Measurements from ENCODE around the gene MAU2. TPM values are rescaled to one million over a fixed set of nuclear protein-coding genes. Genes with fewer than 3 reads are reported as not detected.

MAU2 gene
- total and polyA plus RNA-seq, 3 donors from 2014 or later, result 77.2 to 151 (median 143) TPM

DNA sequence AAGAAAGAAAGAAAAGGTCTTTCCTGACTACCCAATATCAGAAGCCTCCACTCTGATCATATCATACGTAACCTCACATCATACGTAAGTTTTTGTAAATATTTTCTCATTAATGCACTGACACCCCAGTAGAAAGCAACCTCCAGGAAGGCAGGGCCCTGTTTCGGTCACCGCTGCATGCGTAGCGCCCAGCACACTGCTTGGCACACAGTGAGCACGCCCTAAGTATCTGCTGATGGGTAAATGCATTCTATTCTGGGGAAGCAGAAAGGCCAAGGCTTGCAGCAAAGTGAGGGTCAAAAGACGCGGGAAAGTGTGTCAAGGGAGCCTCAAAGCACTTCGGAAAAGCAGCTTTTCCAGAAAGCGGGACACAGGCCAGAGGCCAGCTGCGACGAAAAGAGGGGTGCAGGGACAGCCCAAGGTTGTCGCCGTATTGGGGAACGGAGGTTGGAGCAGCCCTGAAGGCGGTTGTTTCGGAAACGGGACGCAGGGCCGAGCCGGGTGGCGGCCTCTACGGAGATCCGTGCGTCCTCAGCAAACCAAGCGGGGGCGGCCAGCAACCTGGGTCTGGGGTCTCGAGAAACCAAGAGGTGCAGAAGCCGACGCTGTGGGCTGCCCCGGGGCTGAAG is 783 bp upstream of the MAU2 start:
- Histone ChIP-seq H3K4me1 (peaks cover 19% of the 10 kb centered on the region), H3K36me3 (ENCODE audit: low read depth, missing control alignments) (no peaks in the 10 kb centered on the region), H3K27ac (peak overlapping the region; percentile 90 to 95), H3K27me3 (no peaks in the 10 kb centered on the region), H3K9me3 (no peaks in the 10 kb centered on the region), H3K4me3 (peak overlapping the region; percentile 98 to 99)
- no peak for TF ChIP-seq POLR2A (IDR thresholded peaks at IDR 0.05)
- TF ChIP-seq, protein P1, sequence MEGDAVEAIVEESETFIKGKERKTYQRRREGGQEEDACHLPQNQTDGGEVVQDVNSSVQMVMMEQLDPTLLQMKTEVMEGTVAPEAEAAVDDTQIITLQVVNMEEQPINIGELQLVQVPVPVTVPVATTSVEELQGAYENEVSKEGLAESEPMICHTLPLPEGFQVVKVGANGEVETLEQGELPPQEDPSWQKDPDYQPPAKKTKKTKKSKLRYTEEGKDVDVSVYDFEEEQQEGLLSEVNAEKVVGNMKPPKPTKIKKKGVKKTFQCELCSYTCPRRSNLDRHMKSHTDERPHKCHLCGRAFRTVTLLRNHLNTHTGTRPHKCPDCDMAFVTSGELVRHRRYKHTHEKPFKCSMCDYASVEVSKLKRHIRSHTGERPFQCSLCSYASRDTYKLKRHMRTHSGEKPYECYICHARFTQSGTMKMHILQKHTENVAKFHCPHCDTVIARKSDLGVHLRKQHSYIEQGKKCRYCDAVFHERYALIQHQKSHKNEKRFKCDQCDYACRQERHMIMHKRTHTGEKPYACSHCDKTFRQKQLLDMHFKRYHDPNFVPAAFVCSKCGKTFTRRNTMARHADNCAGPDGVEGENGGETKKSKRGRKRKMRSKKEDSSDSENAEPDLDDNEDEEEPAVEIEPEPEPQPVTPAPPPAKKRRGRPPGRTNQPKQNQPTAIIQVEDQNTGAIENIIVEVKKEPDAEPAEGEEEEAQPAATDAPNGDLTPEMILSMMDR (IDR thresholded peaks at IDR 0.05), result no peak
- intact Hi-C loops (cut with DNase I; ENCODE audit: low total_unique reads), result no loop called here
- WGBS, 2 donors, result 1 to 3% methylated on average over 30 of the region's 32 CpGs
- no peak for DNase-seq

DNA sequence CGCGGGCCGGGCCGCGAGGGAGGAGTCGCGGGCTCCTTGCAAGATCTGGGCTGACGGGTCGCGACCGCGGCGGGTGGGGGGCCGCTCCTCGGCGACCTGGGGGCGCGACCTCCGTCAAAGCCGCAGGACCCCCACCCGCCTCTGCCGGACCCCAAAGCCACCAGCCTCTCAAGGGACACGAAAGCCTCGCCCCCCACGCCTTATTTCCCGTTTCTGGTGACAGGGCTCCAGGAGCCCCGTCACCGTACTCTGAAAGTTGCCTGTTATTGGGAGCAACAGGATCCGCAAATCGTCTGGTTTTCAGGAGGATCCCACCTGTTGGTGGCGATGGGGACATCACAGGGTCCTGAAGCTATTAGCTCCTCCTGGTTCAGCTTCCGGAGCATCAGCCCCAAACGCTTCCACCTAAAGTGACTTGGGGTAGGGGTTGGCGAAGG is 530 bp downstream of the MAU2 start:
- H3K36me3 ChIP-seq (ENCODE audit: low read depth, missing control alignments), result no peaks in the 10 kb centered on the region
- peak; percentile 20 for DNase-seq
- no peaks in the 10 kb centered on the region for H3K9me3 ChIP-seq
- WGBS, 2 donors, result 0 to 1% methylated on average over 1 to 33 of the region's 34 CpGs
- intact Hi-C loops (cut with DNase I; ENCODE audit: low total_unique reads), result no loop called here
- peak overlapping the region; percentile 90 to 95 for H3K27ac ChIP-seq
- no peak for TF ChIP-seq POLR2A (IDR thresholded peaks at IDR 0.05)
- TF ChIP-seq, protein P1 (IDR thresholded peaks at IDR 0.05), result no peak
- no peaks in the 10 kb centered on the region for H3K27me3 ChIP-seq
- H3K4me1 ChIP-seq, result peaks cover 19% of the 10 kb centered on the region
- H3K4me3 ChIP-seq, result peak overlapping the region; percentile 98 to 99

DNA sequence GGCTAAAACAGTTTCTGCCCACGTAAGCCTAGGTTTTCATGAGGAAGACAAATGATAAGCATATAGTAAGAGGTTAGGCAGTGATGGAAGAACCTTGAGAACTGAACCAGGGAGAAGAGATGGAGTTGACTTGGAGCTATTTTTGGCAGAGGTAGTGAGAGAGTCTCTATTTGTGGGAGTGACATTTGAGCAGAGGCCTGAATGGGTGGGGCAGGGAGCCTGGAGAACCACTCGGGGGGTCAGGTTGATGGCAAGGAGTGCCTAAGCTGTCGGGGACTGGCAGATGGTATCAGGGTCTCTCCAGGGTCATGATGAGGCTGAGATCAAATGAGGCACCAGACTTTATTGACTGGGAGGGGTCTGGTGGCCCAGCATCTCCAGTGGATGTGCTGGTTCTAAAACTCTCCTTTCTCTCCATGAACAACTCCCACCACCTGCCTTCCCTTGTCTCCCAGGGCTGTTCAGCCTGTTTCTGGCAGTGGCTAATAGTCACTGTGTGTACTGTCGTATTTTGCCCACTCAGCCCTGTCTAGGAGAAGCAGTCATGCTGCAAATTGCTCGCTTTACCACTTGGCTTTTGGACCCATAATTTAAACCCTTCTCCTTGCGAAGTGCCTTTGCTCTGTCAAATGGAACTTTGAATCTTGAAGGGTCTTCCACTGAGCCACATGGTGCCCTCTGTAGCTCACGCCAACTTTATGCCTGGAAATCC is 3.6 kb downstream of the MAU2 start:
- Histone ChIP-seq H3K4me3 (no peak overlapping the region), H3K27me3 (no peaks in the 10 kb centered on the region), H3K36me3 (ENCODE audit: low read depth, missing control alignments) (no peaks in the 10 kb centered on the region), H3K4me1 (peaks cover 16% of the 10 kb centered on the region), H3K27ac (no peak overlapping the region), H3K9me3 (no peaks in the 10 kb centered on the region)
- 83 to 86% methylated on average over 7 of the region's 7 CpGs for WGBS, 2 donors
- intact Hi-C loops (cut with DNase I; ENCODE audit: low total_unique reads), result no loop called here
- no peak for TF ChIP-seq POLR2A (IDR thresholded peaks at IDR 0.05)
- TF ChIP-seq, protein P1 (IDR thresholded peaks at IDR 0.05), result no peak
- no peak for DNase-seq

DNA sequence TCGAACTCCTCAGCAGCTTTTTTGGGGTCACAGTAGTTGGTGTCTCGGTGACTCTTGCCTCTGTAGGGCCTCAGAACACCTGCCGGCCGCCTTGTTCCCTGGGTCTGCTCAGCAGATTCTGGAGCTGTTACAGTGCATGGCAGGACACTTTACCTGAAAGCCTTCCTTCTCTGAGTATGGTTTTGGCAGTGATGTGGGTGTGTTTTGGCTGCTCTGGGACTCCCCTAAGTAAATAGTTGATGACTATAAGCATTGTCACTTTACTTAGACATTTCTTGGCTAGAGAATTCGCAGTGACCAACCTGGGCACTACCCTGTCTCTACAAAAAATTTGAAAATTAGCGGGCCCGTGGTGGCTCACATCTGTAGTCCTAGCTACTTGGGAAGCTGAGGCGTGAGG is 7.0 kb downstream of the MAU2 start:
- Histone ChIP-seq H3K4me3 (no peak overlapping the region), H3K27ac (no peak overlapping the region), H3K36me3 (ENCODE audit: low read depth, missing control alignments) (no peaks in the 10 kb centered on the region), H3K9me3 (no peaks in the 10 kb centered on the region), H3K4me1 (no peaks in the 10 kb centered on the region), H3K27me3 (no peaks in the 10 kb centered on the region)
- 92 to 93% methylated on average over 8 of the region's 8 CpGs for WGBS, 2 donors
- no peak for TF ChIP-seq POLR2A (IDR thresholded peaks at IDR 0.05)
- TF ChIP-seq, protein P1 (IDR thresholded peaks at IDR 0.05), result no peak
- no peak for DNase-seq
- intact Hi-C loops (cut with DNase I; ENCODE audit: low total_unique reads), result no loop called here

Measured in testis (tissue), 3 donors.